HG02623 (cell line): ENCODE measurements around the gene FOXA1.
"Not testable (repeated sequence)": the region's sequence is repeated elsewhere in the genome, so short reads cannot be mapped to it uniquely, and the experiment has no call there.

Experiments used
- ATAC-seq: cut with Tn5 transposase; IDR thresholded peaks from one replicate; pipeline ENCODE4 v1.9.1; 2021; ENCODE audit warnings: moderate library complexity; ENCODE audit not compliant: unreplicated experiment

Gene FOXA1

DNA sequence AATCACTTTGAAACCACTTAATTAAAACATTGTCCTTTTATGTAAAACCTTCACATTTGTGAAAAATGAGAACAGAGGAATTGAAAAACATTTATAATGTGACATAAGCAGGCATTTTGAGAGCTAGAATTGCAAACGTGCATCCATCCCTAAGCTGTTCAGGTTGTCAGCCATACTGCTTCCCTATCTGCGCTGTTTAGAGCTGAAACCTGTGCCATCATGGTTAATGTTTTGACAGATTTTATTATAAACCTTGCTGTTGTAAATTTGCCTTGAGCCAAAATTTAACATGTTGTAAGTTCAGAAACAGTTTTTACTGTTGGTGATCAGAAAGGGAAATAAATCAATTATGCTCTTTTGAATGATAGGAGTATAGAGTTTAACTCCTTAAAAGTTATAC, 31.9 kb downstream of the FOXA1 start:
- ATAC-seq: no peak

DNA sequence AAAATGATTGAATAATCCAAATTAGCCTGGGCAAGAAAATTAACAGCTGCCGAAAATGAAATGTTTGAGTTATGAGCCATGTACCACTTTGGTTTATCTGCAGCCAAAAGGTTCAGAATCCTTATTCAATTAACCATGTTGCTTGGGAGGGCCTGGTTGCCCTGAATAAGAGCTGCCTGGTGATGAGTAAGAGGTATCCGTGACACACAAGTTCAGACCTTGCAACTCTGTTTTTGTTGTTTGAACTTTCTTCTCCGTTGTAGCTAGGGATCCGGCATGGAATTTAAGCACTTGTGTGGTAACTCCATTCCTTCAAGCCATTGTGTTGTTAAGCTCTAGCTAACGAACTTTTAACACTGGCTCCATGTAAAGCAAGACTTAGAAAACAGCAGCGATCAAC, 35.7 kb downstream of the FOXA1 start:
- ATAC-seq: no peak

DNA sequence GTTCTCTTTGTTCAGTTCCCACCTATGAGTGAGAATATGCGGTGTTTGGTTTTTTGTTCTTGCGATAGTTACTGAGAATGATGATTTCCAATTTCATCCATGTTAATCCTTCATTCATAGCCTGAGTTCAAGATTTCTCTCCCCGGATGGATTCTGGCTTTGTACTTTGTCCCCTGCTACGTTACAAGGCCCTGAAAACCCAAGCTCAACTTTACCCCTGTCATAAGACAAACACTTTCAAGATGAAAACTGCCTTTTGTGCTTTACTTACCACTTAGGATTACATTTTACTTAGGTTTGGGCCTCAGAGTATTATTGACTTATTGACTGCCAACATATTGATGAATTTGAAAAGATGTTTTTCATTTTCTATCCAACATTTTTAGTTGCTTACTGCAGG, 36.3 kb downstream of the FOXA1 start:
- no peak for ATAC-seq

DNA sequence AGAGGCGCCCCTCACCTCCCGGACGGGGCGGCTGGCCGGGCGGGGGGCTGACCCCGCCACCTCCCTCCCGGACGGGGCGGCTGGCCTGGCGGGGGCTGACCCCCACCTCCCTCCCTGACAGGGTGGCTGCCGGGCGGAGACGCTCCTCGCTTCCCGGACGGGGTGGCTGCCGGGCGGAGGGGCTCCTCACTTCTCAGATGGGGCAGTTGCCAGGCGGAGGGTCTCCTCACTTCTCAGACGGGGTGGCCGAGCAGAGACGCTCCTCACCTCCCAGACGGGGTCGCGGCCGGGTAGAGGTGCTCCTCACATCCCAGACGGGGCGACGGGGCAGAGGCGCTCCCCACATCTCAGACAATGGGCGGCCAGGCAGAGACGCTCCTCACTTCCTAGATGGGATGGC, 39.5 kb downstream of the FOXA1 start:
- not testable (repeated sequence) for ATAC-seq

DNA sequence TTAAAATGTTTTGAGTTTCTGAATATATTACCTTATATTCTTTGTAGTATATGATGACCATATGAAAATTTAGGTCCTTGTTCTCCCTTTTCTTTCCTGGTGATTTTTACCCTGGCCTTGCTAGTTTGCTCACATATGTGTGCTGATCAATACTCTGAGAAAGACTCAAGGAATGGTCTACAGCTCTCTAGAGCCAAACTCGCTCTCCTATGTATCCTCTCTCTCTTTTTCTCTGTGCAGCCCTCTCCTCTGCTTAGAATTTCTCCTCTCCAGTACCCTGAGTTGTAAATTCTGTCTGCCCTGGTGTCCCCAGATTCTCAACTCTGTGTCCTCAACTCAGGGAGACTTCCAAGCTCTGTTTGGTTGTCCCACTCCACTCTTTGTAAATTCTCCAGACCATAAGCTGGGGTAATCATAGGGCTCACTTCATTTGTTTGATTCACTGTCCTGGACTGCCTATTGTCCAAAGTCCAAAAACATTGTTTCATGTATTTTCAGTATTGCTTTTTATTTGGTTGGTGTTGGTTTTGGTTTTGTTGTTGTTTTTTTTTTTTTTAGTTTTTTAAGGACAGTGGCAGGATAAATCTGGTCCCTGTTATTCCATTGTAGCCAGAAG, 41.0 kb downstream of the FOXA1 start:
- ATAC-seq: no peak

DNA sequence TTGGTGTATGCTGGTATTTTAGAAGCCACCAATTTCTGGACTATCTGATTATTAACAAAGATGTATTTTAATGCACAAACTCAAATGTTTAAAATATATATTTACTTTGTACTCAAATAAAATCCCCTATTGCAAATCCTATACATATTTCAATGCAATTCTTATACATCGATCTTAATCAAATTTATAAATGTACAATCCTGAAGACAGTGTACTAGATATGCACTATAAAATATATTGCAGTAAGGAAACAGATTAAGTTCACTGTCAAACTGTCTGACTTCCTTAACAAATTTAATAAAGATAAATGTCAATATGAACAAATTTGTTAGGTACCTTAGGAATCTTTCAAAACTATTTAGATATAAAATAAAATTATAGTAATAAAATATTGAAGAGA, 43.9 kb downstream of the FOXA1 start:
- no peak for ATAC-seq

DNA sequence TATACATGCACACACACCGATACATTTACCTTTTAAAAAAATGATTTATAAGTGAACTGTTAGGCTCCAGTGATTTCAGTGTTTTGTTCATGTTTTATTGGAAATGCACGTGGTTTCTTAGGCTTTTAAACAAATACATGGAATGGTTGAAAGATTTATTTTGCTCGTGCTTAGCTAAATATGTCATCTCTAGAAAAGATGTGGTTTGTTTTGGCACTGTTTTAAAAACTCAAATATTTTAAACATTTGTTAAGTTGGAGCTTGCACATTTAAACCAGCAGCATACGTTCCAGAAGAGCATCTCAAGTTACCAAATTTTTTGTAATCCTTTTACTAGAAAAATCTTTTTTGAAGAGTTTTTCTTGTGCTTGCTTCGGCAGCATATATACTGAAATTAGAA, 44.5 kb downstream of the FOXA1 start:
- ATAC-seq: no peak

DNA sequence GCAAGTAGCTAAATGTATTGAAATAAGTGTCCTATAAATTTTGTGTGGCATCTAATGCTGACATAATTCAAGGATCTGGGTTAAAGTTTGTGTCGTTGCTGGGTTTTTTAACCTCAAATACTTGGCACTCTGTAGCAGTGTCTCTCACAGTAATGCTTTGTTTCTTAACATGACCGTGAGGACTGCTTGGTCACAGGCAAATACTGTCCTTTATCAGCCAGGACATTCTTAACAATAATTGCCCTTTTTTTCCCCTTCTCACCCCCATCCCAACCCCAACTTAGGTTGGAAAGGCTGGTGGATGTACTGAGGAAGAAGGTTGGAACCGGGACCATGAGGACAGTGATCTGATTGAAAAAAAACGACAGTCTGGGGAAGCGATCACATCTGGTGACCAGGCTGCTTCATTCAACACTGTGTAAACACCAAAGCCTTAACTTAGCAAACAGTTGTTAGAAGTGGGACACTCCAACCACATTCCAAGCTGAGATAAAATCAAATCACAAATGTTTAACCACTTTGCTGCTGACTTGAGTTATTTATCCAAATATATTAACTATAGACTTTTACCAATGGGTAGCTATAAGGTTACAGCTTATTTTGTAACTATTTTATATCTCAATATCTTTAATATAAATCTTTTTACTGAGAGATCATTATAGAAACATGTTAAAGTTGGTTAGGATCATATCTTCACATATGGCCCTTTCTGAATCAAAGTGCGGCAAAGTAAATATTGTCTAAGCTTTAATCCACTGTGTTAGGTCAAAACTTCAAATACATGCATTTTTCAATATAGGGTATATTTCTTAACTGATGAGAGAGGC, 48.2 kb downstream of the FOXA1 start:
- ATAC-seq: no peak

DNA sequence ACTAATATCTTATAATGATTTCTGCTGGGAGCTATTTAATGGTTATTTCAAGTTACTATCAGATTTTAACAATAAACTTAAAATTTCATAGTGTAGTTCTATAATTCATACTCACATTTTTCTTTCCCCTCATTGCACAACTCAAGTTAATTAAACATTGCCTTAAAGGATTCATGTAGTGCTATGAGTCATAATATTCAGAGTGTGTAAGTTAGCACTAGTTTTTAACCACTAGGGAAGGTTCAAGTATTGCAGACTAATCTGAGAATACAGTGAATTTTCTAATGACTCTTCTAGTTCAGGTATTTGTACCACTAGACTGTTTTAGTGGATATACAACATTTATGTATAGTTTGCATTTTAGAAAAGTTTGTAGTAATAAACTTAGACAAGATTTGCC, 49.9 kb downstream of the FOXA1 start:
- no peak for ATAC-seq

DNA sequence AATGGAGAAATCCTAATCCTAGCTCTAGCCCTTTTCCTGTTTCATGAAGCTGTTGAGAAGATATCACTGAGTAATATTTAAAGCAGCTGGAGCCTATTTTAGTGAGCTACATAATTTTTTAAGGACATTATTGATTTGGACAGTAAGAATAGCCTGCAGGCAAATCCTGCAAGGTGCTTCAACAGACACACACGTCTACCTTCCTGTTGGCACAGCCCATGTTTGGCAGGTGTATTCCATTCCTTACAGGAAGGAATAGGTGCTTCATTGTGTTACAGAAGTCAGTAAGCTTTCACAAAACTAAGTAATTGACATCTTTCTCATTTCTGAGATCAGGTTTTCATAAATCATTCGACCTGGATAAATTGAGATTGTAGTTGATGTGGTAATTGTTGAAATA, 50.6 kb downstream of the FOXA1 start:
- no peak for ATAC-seq

DNA sequence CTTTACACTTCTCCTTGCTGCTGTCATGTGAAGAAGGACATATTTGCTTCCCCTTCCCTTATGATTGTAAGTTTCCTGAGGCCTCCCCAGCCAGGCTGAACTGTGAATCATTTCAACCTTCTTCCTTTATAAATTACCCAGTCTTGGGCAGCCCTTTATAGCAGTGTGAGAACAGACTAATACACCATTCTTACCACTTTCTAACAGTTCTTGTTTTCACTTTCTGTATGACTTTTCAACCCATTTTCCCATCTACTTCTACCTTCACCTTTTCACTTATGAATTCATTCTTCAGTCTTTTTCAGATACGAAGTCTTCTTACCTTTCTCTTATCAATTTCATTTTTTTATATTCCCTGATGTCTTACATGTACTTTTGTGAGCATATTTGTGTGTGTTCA, 55.1 kb downstream of the FOXA1 start:
- no peak for ATAC-seq
